ENCODE measurements around the gene AVP.
A peak's percentile ranks its signal among the peaks of the same experiment; 100 is the strongest.

The AVP gene

GRCh38 chr20:3109350-3110302 lies 25.1 kb upstream of the AVP start:
- no peak for DNase-seq

- no peak for DNase-seq
Observed at GRCh38 chr20:3107464-3108025, 23.0 kb upstream of the AVP start.

- no peak for DNase-seq
Observed at GRCh38 chr20:3106658-3107463, 22.3 kb upstream of the AVP start.

- no peak for DNase-seq
Observed at GRCh38 chr20:3106185-3106584, 21.7 kb upstream of the AVP start.

GRCh38 chr20:3105256-3106137 lies 21.0 kb upstream of the AVP start:
- no peak for DNase-seq

- no peak for DNase-seq
Observed at GRCh38 chr20:3103369-3104032, 19.0 kb upstream of the AVP start.

GRCh38 chr20:3102575-3103368 lies 18.2 kb upstream of the AVP start:
- no peak for DNase-seq

GRCh38 chr20:3101737-3102574 lies 17.4 kb upstream of the AVP start:
- peak; percentile 84 for DNase-seq

- DNase-seq: no peak
Observed at GRCh38 chr20:3101251-3101650, 16.7 kb upstream of the AVP start.

GRCh38 chr20:3100480-3100879 lies 16.0 kb upstream of the AVP start:
- no peak for DNase-seq

GRCh38 chr20:3094848-3095629 lies 10.5 kb upstream of the AVP start:
- no peak for DNase-seq

- DNase-seq: no peak
Observed at GRCh38 chr20:3093861-3094361, 9.4 kb upstream of the AVP start.

GRCh38 chr20:3092611-3093379 lies 8.3 kb upstream of the AVP start:
- peak; percentile 58 for DNase-seq

GRCh38 chr20:3090565-3090964 lies 6.0 kb upstream of the AVP start:
- no peak for DNase-seq

GRCh38 chr20:3088031-3088430 lies 3.5 kb upstream of the AVP start:
- no peak for DNase-seq

GRCh38 chr20:3085571-3086072 lies 1.1 kb upstream of the AVP start:
- no peak for DNase-seq

- DNase-seq: no peak
Observed at GRCh38 chr20:3084986-3085360, 449 bp upstream of the AVP start.

Data from stimulated activated CD8-positive, alpha-beta memory T cell treated with anti-CD3 and anti-CD28 coated beads, Interleukin-4, amount 100 ng/mL, for 48 hours (primary cell).